Mucosa of gallbladder (tissue), 1 donor: ENCODE data around the gene SYNPO2. TPM values are rescaled to one million over a fixed set of nuclear protein-coding genes. Genes with fewer than 3 reads are reported as not detected.

ENCODE experiments used
- DNase-seq: peaks from one replicate; pipeline ENCODE4 v3.0.0-alpha.2; 2020; ENCODE audit warnings: low spot score
- total RNA-seq: library from RNA; stranded (reverse); gene quantifications from one replicate; pipeline ENCODE4 v1.2.1, GENCODE V29; 2021
- donor health status: DM: no; HTN: no; CAD: no.

SYNPO2 gene
- total RNA-seq, 1 donor from 2014 or later = 735 TPM

GRCh38 chr4:118935819-118936218, 47.2 kb downstream of the SYNPO2 start:
- no peak for DNase-seq

- no peak for DNase-seq
These were observed 47.8 kb downstream of the SYNPO2 start for GRCh38 chr4:118936406-118936805.

GRCh38 chr4:118939169-118939783, 50.6 kb downstream of the SYNPO2 start:
- no peak for DNase-seq

DNA sequence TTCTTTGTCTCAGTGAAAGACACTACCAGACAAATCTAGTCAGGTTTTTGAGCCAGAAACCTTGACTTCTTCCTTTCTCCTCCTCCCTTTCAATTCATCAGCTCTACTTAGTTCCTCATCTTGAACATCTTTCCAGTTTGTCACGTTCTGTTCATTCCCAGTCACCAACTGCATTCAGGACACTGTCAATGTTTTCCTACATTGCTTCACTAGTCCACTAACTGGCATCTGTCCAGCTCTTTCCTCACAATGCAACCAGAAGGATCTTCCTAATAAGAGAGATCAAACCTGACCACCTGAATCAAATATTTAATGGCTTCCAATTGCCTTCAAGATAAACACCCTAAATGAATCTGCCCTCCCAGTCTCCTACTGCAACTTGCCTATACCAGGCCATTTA, 52.5 kb downstream of the SYNPO2 start:
- DNase-seq = peak; percentile 26

DNA sequence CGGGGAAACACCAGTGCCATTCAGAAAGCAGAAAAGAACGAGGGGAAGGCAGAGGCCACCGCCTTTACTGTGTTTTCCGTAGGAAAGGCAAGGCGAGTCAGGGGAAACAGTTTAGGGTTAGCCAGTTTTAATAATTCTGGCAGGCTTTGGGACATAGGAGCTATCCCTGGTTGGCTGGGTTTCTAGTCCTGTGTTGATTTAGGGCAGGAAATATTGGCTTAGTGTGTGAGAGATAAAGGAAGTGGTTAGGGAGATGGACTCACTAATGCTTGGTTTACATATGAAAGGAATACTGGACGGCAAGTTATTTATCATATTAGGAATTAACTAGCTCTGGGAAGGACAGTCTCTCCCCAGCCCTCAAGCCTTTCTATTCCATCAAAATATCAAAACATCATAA, 53.1 kb downstream of the SYNPO2 start:
- no peak for DNase-seq

DNA sequence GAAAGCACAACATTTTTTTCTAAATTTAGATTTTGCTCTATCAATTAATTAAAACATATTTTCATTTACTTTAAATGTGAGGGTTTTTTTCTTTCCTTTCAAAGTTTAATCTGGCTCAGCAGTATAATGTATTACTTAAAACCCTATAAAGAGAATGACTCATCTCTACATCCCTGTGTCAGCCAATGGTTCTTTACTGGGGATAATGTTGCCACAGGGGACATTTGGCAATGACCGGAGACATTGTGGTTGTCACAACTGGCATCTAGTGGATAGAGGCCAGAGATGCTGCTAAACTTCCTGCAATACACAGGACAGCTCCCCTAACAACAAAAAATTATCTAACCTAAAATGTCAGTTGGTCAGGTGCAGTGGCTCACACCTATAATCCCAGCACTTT, 53.8 kb downstream of the SYNPO2 start:
- DNase-seq = no peak

DNA sequence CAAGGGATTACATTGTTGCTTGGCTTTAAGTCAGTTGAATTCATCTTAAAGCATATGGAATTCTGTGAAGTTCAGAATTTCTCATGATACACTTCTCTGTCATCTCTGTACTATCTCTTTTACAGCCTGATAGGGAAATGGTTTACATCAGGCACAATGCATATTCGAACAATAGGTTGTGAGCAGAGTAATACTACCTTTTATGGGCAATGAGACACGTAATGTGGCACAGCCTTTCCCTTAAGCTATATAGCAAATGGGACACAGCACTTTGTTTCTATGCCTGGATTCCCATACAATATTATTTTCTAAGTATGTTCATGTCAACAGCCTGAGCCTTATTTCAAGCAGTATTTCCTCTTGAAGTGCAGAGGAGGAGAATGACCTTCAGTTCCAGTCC, 58.4 kb downstream of the SYNPO2 start:
- DNase-seq = no peak

DNA sequence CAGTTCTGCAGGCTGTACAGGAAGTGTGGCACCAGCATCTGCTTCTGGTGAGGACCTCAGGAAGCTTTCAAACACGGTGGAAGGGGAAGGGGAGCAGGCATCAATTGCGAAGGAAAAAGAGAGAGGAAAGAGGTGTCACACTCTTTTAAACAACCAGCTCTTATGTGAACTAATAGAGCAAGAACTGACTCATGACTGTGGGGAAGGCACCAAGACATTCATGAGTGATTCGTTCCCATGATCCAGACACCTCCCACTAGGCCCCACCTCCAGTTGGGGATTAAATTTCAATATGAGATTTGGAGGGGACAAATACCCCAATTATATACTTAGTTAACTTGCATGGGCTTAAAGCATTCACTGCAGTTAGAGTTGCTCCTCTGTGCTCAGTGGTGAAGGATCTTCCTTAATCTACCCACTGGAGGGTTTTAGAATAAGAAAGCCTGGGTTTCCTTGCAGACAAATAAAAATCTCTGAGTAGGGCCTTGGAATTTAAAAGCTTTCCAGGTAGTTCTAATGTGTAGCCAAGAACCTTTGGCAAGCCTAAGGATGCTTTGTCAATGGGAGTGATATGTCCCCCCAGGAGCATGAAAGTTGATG, 60.0 kb downstream of the SYNPO2 start:
- DNase-seq = no peak

DNA sequence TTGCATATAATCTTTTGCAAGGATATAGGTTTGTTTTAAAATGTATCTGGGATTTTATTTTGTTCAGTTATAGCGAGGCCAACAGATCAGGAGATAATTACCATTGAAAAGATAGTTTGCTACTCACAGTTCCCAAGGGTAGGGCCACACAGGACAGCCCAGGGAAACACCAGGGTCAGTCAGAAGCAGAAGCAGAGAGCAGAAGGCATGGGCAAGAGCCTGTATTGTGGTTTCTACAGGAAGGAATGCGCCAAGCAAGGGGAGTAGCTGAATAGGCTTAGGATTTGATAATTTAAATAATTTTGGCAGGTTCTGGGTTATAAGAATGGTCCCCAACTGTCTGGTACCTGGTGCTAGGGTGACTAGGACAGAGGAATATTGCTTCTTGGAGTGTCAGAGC, 61.6 kb downstream of the SYNPO2 start:
- DNase-seq = no peak

DNA sequence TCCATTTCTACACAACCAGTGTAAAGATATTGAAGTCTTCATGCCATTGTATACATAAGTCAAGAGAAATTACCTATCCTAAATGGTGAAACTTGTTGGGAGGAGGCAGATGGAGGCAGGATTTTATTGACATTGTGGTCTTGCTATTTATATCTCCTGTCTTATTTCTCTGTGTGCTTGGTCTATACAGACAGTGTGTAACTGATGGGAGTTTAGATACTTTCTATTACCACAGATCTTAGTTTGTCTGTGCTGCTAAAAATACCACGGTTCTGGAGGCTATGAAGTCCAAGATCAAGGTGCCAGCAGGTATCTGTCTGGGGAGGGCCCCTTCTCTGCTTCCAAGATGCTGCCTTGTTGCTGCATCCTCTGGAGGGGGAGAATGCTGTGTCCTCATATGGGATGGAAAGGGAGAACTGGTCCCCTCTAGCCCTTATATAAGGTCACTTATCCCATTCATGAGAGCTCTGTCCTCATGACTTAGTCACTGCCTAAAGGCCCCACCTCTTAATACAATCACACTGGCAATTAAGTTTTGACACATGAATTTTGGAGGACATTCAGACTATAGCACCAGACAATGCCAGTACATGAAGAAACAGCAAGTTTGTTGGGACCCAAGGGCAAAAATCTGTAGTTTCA, 62.4 kb downstream of the SYNPO2 start:
- DNase-seq = no peak

DNA sequence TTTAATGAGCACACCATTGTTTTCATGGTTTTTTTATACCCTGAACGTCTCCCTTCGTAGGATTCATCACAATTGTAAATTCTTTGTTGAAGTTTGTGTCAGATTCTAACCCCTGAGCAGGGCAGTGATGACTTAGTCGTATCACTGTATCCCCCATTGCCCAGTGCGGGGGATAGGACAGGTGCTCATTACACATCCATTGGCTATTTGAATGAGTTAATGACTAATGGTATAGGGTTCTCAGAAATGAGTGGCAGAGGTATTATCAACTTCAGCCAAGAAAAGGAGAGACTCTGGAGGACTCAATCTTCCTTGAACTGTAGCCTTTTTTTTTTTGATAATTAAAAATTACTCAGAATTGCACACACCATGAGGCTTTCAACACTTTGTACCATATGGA, 64.6 kb downstream of the SYNPO2 start:
- no peak for DNase-seq

DNA sequence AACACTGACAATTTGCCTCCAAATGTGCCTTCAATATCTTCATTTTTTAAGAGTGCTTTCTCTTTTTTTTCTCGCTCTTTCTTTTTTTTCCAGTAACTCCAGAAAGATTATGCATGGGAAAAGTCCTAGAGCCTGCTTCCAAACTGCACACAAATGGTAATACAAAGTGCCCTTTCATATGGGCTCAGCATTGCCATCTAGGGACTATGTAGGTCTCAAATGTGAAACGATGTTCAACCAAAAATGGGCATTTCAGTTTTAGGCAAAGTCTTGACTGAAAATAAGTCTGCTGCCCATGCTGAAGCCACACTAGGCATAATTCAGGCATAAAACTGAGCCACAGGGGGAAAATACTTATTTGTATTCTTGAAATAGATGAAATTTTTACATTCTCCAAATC, 65.6 kb downstream of the SYNPO2 start:
- no peak for DNase-seq

DNA sequence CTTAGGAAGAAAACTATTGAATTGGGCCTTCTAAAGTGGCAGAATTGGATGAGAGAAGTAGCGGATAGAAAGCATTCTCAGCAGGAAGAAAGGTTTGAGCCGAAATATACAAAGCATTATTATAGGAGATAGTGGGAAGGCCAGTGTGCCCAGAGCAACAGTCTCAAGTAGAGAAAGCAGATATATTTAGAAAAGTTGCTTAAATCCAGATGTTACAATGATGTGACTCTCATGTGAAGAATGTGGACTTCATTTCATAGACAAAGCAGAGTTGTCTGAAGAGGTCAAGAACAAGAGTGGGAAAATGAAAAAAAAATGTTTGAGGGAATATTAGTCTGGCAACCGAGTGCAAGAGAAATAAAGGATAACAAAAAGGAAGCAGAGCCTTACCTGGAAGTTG, 66.9 kb downstream of the SYNPO2 start:
- DNase-seq = no peak

GRCh38 chr4:118957722-118958445, 69.2 kb downstream of the SYNPO2 start:
- DNase-seq = no peak

GRCh38 chr4:118962540-118962939, 73.9 kb downstream of the SYNPO2 start:
- no peak for DNase-seq

- DNase-seq = no peak
These were observed 76.3 kb downstream of the SYNPO2 start for GRCh38 chr4:118964891-118965411.

DNA sequence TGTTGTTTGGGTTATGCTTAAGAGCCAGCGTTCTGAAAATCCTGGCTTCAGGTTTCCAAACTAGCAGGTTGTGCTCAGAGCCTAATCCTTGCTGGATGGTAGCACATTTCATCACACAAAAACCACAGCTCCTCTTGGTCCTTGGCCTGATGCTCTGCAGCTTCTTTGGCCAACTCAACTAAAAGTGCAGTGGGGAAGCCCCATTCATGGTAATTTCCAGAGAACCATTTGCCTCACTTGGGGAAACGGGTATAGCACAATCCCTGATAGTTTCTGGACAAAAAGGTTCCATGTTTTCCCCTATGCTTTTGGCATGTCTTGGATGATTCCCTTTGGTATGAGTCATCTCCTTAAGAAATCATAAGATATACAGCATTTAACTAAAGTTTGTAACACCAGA, 78.7 kb downstream of the SYNPO2 start:
- DNase-seq = no peak

DNA sequence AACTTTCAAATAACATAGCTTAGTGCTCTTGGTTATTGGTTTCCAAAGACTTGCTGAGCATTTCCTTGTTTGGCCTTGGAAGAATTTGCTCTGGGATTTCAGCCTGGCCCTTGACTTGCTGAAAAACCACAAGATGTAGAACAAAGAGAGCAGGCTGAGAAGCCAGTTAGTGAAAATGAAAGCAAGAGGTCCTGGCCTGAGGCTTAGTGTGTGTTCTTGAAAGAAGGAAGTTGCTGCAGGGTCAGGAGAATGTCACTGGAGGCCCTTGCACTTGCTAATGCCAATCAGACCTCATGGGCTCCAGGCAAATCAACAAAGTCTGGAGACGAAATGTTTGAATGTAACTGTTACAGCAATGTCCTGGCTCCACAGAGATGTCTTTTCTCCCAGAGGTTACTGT, 79.4 kb downstream of the SYNPO2 start:
- DNase-seq = peak; percentile 72

GRCh38 chr4:118968813-118969212, 80.2 kb downstream of the SYNPO2 start:
- no peak for DNase-seq

GRCh38 chr4:118969359-118969758, 80.7 kb downstream of the SYNPO2 start:
- peak; percentile 53 for DNase-seq

DNA sequence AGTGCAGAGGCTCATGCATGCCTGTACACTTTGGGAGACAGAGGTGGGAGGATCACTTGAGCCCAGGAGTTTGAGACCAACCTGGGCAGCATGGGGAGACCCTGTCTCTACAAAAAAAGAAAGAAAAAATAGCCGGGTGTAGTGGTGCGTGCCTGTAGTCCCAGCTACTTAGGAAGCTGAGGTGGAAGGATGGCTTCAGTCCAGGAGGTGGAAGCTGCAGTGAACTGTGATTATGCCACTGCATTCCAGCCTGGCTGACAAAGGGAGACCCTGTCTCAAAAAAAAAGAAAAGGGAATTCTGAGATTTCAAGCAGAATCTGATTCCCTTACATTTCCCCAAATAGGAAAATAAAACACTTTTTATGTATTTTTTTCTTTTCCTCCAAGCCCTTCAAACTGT, 83.5 kb downstream of the SYNPO2 start:
- DNase-seq = no peak

DNA sequence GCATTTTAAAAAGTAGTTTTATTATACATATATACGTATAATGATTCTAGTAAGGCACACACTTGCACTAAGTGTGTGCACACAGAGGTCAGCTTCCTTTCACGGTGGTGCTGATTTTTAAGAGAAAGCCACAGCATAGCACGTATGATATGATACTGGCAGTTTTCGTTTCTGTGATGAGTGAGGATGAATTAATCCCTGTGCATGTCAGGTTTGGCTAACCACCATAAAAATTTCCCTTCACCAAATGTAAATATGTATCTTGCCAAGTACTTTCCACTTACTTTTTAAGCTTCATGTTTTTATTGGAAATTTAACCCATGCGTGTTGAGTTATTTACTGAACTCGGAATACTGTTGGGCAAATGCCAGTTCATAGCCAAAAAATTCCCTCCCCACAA, 84.6 kb downstream of the SYNPO2 start:
- no peak for DNase-seq

DNA sequence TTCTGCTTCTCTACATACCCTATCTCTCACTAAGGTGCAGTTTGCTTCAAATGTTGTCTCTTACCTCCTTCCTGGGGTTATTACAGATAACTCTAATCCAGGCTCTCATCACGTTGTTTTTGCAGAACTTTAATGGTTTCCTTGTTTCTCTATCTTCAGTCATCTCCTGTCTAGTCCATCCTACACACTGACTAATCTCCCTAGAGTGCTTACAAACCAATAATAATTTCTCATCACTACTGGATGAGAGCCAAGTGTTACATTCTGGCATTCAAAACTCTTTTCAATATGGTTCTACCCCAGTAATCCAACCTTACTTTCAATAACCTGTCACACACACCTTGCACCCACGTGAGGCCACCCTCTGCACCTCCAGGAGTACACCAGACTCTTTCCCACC, 86.1 kb downstream of the SYNPO2 start:
- DNase-seq = no peak
